HG03457 (cell line): Measurements from ENCODE around the gene ERN1.
"Not testable (repeated sequence)": the region's sequence is repeated elsewhere in the genome, so short reads cannot be mapped to it uniquely, and the experiment has no call there.

Experiments used
- ATAC-seq: cut with Tn5 transposase; IDR thresholded peaks from one replicate; pipeline ENCODE4 v1.9.1; 2021; ENCODE audit warnings: moderate number of reproducible peaks; ENCODE audit not compliant: unreplicated experiment

The ERN1 gene

GRCh38 chr17:64129765-64130558, at the start of gene ERN1:
ERN1 (minus strand) TSS chr17:64130144; CDS start chr17:64130029, 115 bp downstream.
- peak; percentile 68 for ATAC-seq

GRCh38 chr17:64179024-64179423, 49.1 kb upstream of the ERN1 start:
- ATAC-seq = not testable (repeated sequence)

- no peak for ATAC-seq
These were observed 48.3 kb upstream of the ERN1 start for GRCh38 chr17:64178011-64178825.

- no peak for ATAC-seq
These were observed 47.5 kb upstream of the ERN1 start for GRCh38 chr17:64177311-64178010.

GRCh38 chr17:64176556-64176955, 46.6 kb upstream of the ERN1 start:
- no peak for ATAC-seq

GRCh38 chr17:64174686-64175456, 44.9 kb upstream of the ERN1 start:
- no peak for ATAC-seq

GRCh38 chr17:64173646-64174045, 43.7 kb upstream of the ERN1 start:
- no peak for ATAC-seq

- ATAC-seq = no peak
These were observed 42.6 kb upstream of the ERN1 start for GRCh38 chr17:64172510-64172909.

- no peak for ATAC-seq
These were observed 41.1 kb upstream of the ERN1 start for GRCh38 chr17:64171041-64171440.

GRCh38 chr17:64170286-64170685, 40.3 kb upstream of the ERN1 start:
- ATAC-seq = no peak

GRCh38 chr17:64167666-64168065, 37.7 kb upstream of the ERN1 start:
- not testable (repeated sequence) for ATAC-seq

- ATAC-seq = no peak
These were observed 36.9 kb upstream of the ERN1 start for GRCh38 chr17:64166876-64167275.

- no peak for ATAC-seq
These were observed 35.4 kb upstream of the ERN1 start for GRCh38 chr17:64165347-64165746.

GRCh38 chr17:64164596-64165285, 34.8 kb upstream of the ERN1 start:
- no peak for ATAC-seq

- no peak for ATAC-seq
These were observed 33.5 kb upstream of the ERN1 start for GRCh38 chr17:64163468-64163867.

- ATAC-seq = no peak
These were observed 32.6 kb upstream of the ERN1 start for GRCh38 chr17:64162554-64162953.

- no peak for ATAC-seq
These were observed 31.6 kb upstream of the ERN1 start for GRCh38 chr17:64161380-64162176.

GRCh38 chr17:64160378-64160777, 30.4 kb upstream of the ERN1 start:
- ATAC-seq = no peak

- no peak for ATAC-seq
These were observed 29.1 kb upstream of the ERN1 start for GRCh38 chr17:64158831-64159590.
